ENCODE measurements around the gene MTOR.

The MTOR gene

DNA sequence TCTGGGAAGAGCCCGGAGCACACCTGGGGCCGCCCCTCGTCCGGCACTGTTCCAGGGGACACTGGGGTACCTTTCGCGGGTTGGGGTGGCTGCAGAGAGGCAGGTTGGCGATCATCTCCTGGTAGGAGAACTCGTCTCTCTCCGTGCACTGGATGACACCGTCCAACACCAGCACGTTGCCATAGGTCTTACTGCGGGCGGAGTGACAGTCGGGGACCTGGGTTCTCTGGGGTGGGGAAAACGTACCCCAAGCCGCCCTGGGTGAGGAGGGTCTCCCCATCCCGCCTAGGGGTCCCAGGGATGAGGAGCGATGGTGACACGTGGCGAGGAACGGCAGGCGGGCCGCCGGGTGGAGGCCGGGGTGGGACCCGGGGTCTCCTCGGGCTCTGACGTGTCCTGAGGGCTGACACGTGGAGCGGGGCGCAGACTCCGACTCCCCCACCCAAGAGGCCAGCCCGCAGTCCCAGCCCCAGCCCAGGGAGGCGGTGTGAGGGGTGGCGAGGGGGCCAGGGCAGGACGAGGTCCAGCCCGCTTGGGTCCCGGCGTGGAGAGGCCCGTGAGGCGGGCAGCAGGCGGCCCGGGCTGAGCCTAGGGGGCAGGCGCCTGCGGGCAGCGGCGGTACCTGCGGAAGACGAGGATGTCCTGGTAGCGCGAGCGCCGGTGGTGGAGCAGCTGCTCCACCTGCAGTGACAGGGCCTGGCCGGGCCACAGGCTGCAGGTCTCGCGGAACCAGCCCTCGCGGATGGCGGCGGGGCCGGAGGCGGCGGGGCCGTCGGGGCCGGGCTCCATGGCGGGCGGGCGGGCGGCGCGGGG is 203.0 kb downstream of the MTOR start:
- DNase-seq = no peak

DNA sequence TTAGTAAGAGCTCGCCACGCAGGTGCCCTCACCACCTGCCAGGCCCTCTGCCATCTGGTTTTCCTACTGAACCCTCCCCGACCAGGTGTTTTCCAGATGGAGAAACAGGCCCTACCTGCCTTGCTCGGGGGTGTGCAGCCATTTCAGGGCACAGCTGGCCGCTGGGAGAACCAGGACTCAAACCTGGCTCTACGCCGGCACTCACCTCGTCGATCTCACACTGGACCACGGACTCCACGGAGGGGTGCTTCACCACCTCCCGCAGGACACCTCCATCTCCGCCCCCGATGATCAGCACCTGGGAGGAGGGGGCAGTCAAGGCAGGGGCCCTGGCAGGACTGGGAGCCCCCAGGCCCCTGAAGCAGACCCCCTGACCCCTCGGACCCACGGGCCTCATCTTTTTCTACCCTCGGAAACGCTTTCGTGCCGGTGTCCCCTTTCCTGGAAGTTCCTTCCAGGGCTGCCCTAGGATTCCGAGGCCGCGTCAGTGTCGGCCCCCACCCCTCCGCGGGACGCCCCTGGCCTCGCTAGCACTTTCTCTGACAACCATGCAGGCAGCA is 203.7 kb downstream of the MTOR start:
- no peak for DNase-seq

DNA sequence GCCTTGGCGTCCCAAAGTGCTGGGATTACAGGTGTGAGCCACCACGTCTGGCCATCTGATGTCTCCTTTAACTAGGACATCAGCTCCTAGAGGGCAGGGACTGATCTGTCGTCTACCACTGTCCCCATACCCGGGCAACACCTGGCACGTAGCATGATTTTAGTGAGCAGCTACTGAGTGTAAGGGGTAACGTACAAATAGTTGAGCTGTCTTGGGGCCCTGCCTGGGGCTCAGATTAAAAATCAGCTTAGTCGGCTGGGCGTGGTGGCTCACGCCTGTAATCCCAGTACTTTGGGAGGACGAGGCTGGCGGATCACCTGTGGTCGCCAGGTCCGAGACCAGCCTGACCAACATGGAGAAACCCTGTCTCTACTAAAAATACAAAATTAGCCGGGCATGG is 204.3 kb downstream of the MTOR start:
- no peak for DNase-seq

DNA sequence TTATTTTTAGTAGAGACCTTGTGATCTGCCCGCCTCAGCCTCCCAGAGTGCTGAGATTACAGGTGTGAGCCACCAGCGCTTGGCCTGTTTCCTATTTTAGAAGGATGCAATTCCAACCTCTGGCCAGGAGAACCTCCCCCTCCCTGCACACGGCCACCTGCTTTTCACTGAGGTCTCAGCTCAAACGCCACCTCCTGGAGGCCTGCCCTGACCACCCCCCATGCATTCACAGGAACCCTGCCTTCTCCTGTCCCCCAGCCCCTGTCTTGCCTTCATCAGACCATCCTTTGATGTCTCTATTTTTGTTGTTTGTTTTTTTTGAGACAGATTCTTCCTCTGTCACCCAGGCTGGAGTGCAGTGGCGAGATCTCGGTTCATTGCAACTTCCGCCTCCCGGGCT is 204.9 kb downstream of the MTOR start:
- no peak for DNase-seq
